Dedifferentiated amniotic fluid mesenchymal stem cell (primary cell): ENCODE results near the gene TSC22D3.
A peak's percentile ranks its signal among the peaks of the same experiment; 100 is the strongest.
"Not testable (repeated sequence)": the region's sequence is repeated elsewhere in the genome, so short reads cannot be mapped to it uniquely, and the experiment has no call there.

Source experiments
- DNase-seq: peaks from one replicate; pipeline ENCODE4 v3.0.0-alpha.2; 2016; ENCODE audit errors: extremely low spot score

TSC22D3 gene

GRCh38 chrX:107775734-107776511 lies at the start of gene TSC22D3:
TSC22D3 (minus strand) TSS chrX:107775787; CDS start chrX:107775419, 368 bp downstream.
- peak; percentile 26 for DNase-seq

GRCh38 chrX:107823456-107823855 lies 47.9 kb upstream of the TSC22D3 start:
- DNase-seq: peak; percentile 71

- DNase-seq: no peak
These were observed 47.5 kb upstream of the TSC22D3 start for GRCh38 chrX:107823042-107823441.

GRCh38 chrX:107818900-107819521 lies 43.4 kb upstream of the TSC22D3 start:
- no peak for DNase-seq

DNA sequence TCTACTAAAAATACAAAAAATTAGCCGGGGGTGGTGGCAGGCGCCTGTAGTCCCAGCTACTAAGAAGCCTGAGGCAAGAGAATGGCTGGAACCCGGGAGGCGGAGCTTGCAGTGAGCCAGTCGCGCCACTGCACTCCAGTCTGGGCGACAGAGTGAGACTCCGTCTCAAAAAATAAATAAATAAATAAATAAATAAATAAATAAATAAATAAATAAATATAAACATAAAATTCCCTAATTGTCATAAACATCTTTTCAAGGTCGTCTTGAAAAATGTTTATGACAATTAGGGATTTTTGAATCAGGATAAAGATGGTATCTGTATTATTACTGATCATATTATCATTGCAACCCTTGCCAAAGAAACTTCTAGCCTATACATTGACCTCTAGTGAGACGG lies 34.5 kb upstream of the TSC22D3 start:
- not testable (repeated sequence) for DNase-seq

GRCh38 chrX:107805179-107805578 lies 29.6 kb upstream of the TSC22D3 start:
- no peak for DNase-seq

DNA sequence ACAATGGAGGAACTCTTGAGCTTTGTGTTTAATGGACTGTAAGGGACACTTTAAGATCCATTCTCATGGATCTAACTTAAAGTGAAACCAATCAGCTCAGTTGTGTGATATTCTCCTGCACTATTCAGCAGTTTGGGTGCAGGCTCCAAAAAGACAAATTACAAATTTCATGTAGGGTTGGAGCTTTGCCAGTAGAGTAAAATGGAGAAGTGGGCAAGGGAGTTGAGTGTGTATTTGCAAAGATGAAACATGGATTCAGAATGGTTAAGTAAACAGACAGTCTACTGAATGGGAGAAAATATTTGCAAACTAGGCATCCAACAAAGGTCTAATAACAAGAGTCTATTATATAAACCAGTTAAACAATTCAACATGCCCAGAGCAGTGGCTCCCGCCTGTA lies 28.8 kb upstream of the TSC22D3 start:
- DNase-seq: no peak

- DNase-seq: no peak
These were observed 12.2 kb upstream of the TSC22D3 start for GRCh38 chrX:107787827-107788226.

GRCh38 chrX:107780525-107780924 lies 4.9 kb upstream of the TSC22D3 start:
- DNase-seq: no peak

DNA sequence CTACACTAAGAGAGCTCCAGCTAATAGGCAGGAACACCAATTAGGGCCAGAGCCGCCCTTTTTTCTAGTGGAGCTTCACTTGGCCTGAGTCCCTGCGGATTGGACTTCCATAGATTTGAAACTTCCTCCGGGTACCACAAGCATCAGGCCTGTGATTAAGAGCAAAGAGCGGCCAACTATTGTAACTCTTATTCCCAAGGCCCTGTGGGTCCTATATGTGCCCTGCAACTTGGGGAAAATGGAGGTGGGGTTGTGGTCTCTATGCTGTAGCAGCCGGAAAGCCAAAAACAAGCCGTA lies 1.9 kb upstream of the TSC22D3 start, which contains the start of gene NCBP2L:
TSS of gene NCBP2L (plus strand) at position 198 of the 297 bp plus-strand sequence. CDS start 16,488 bp downstream, outside the sequence.
- DNase-seq: no peak

GRCh38 chrX:107776649-107777535 lies 1.3 kb upstream of the TSC22D3 start:
- peak; percentile 89 for DNase-seq

- DNase-seq: no peak
These were observed 420 bp downstream of the TSC22D3 start for GRCh38 chrX:107775000-107775733.

GRCh38 chrX:107773906-107774435 lies 1.6 kb downstream of the TSC22D3 start:
- DNase-seq: no peak

DNA sequence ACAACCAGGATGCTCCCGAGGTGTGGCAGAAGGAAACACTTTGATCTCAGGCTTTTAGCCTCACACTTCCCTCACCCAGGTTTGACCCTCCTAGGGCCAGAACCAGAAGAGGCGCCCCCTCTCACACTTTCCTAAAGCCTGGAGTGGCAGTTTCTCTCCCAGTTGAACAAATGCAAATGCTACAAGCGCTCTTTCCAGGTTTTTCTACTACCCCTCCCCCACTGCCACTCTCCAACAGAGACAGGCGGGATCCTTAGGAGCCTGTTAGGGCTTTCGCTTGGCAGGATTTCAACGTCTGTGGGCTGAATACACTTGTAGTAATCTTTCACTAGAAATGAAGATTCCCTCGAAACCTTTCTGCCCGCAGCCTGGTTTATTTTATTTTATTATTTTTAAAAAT lies 2.4 kb downstream of the TSC22D3 start:
- no peak for DNase-seq

DNA sequence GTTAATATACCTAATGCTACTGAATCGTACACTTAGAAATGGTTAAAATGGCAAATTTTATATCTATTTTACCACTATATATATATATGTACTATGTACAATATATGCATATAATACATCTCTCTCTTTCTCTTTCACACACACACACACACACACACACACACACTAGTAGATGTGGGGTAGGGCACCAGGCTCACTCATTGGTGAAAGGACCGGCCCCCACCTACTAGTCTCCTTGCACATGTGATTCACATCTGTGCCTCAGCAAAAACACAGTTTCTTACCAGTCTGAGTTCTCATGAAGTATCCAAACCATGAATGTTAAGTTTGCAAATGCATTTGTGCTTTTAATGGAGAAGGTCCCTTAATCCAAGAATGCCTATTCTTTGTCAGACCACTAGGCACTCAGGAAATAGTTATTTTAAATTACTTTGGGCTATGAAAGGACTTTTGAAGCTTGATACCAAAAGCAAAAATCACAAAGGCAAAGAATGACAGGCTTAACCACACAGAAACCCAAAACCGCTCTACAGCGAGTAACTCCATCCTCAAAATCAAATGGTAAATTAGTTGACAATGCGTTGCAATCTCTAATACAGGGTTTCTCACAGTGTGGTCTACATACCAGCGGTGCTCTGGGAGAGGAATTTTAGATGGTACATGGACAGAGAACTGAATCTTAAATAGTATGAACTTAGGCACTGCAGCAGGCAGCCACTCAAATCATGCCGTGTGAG lies 5.8 kb downstream of the TSC22D3 start:
- DNase-seq: no peak

GRCh38 chrX:107768051-107768450 lies 7.5 kb downstream of the TSC22D3 start:
- no peak for DNase-seq

DNA sequence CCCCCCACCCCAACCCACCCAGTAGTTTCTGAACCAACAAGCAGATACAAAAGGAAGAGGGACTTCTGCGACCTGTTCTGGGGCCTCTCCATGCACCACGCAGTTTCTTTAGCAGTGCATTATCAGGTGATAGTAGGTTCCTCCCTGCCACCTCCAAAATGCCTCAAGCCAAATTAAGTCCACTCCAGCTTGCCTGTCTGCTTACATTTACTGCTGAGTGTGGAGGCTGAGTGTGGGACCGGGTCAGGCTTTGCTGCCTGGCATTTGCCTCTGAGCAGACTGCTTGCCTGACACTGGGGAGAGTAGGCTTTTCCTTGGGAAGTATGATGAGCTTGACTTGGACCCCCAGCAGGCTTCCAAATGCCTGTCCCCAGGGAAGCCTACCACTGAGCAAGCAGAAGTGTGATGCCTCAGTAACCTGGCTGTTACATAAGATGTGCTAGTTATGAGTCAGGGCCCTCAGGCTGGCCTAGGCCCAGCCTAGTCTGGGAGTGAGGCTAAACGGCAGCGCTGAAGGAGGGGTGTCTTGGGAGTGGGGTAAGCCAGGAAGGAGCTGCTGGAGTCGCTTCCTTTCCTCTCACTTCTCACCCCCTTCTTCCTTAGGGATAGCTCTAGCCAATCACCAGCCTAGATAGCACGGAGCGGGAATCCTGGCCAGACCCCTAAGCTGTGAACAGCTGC lies 9.0 kb downstream of the TSC22D3 start:
- no peak for DNase-seq

GRCh38 chrX:107764845-107765608 lies 10.6 kb downstream of the TSC22D3 start:
- DNase-seq: no peak

DNA sequence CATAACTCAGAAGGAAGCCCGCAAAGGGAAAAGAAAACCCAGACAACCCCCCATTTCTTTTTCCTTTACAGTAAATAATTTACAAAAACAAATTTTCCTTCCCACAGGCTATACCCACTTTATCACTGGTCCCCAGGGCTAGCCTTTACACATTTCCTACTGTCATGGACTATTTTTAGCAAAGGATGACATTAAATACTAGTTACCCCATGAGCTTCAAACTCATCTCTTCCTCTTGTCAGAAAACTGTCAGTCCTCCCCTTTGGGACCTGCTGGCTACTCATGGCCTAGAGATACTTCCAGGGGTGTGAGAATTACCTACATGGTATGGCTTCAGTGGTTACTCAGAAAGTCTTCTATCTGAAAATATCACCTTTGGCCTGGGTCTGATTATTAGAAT lies 11.9 kb downstream of the TSC22D3 start:
- no peak for DNase-seq
